GM12865 (cell line): Measurements from ENCODE around the gene ZNF608.
A peak's percentile ranks its signal among the peaks of the same experiment; 100 is the strongest.

Source experiments
- DNase-seq: peaks from one replicate; pipeline ENCODE4 v3.0.0; 2010; ENCODE audit warnings: low read depth
- H3K4me3 ChIP-seq: 2 replicates; pipeline ENCODE4 v1.5.1; 2011; ENCODE audit warnings: mild to moderate bottlenecking, low read depth, low read length, control low read depth
- TF ChIP-seq, protein P1 (sequence below): IDR thresholded peaks from 2 replicates; pipeline ENCODE4 v1.5.1; 2011; ENCODE audit warnings: low read length, control low read depth, low read depth, inconsistent platforms; ENCODE audit not compliant: insufficient read depth; ENCODE audit errors: missing control alignments

Gene ZNF608

DNA sequence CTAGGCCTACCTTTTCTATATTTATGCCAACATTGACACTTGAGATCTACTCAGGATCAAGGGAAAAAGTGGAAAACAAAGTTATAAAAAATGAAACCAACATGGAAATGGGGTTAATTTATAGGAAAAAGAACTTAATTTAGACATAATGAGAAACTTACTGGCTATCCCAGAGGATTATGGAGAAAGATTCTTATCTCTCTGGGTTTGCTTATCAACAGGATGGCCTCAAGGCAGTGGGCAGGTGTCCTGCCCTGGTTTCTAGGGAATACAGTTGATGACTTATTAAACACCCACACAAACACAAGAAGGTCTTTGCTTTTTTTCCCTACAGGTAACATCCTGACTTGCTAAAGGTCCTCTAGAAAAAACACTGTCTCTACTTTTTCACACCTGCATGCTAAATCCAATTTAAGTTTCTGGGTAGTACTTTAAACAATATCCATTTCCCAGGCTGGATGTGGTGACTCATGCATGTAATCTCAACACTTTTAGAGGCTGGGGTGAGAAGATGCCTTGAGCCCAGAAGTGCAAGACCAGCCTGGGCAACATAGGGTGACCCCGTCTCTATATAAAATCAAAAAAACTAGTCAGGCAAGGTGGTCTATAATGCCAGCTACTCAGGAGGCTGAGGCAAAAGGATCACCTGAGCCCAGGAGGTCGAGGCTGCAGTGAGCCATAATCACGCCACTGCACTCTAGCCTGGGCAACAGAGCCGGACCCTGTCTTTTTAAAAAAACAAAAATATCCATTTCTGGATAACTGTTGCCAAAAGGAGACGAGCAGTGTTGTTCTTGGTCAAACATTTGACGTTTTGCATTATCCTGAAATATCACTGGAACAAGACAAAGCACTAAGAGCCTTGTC is 6.6 kb upstream of the ZNF608 start:
- no peak overlapping the region for H3K4me3 ChIP-seq
- DNase-seq: no peak
- TF ChIP-seq, protein P1, sequence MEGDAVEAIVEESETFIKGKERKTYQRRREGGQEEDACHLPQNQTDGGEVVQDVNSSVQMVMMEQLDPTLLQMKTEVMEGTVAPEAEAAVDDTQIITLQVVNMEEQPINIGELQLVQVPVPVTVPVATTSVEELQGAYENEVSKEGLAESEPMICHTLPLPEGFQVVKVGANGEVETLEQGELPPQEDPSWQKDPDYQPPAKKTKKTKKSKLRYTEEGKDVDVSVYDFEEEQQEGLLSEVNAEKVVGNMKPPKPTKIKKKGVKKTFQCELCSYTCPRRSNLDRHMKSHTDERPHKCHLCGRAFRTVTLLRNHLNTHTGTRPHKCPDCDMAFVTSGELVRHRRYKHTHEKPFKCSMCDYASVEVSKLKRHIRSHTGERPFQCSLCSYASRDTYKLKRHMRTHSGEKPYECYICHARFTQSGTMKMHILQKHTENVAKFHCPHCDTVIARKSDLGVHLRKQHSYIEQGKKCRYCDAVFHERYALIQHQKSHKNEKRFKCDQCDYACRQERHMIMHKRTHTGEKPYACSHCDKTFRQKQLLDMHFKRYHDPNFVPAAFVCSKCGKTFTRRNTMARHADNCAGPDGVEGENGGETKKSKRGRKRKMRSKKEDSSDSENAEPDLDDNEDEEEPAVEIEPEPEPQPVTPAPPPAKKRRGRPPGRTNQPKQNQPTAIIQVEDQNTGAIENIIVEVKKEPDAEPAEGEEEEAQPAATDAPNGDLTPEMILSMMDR: no peak

DNA sequence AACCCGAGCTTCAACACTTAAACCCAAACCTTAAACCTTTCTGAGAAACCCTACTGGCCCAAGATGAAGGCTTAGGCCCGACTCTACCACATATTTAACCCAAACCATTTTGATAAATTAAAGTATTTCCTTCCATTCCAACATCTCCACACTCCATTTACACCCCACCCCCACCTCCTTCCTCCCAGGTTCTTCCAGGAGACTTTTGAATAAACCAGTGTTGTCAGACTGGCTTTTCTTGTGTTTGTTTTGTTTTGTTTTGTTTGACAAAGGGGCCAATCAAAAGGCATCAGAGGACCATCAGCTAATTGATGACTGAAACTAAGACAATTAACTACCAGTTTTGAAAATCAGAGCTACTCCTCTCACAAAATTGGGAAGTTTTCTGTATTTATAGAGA is 4.6 kb upstream of the ZNF608 start:
- H3K4me3 ChIP-seq: no peak overlapping the region
- TF ChIP-seq, protein P1: no peak

GRCh38 chr5:124748687-124749594 is 2.5 kb upstream of the ZNF608 start:
- peak overlapping the region; percentile 95 for H3K4me3 ChIP-seq
- TF ChIP-seq, protein P1: no peak
- peak; percentile 96 for DNase-seq

More for the DNA sequence above, 4.6 kb upstream of the ZNF608 start:
- no peak for DNase-seq

GRCh38 chr5:124747791-124748686 is 1.6 kb upstream of the ZNF608 start:
- TF ChIP-seq, protein P1: no peak
- peak; percentile 81 for DNase-seq
- H3K4me3 ChIP-seq: peak overlapping the region; percentile 95

DNA sequence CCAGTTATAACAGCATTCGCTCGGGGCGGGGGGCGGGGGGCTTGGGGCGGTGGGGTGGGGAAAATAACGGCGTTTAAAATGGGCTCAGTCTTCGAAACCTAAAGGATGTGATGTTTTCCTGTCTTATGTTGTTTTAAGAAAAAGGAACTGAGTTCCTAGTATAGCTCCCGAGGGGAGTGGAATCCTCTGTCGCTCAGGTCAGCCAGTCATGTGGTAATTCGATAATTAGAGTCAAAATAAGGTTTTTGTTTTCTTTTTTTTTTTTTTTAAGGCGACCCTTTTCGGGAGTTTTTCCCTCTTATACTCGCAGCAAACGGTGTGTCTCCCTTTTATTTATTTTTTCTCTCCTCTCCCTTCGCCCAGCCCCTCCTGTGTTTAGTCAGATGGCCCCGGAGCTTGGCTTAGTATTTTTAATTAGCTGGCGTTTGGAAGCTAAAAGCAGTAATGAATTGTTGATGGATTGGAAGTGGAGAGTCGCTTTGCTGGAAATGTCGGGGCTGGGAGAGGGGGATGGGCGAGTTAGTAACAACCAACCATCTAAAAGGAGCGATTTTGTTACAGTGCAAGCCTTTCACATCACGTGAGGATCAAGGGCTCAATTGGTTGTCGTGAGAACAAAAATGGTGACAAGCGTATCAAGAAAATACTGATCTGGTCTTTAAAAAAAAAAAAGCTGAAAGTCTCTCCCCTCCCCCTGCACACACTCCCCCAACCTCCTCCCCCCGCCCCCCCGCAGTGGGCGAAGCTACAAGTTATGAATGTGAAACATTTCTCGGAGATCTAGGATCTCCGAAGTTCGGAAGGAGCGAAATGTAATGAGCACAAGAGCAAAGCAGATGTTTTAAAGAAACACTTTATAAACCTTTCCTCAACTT is 714 bp upstream of the ZNF608 start:
- TF ChIP-seq, protein P1: no peak
- peak overlapping the region; percentile 95 for H3K4me3 ChIP-seq
- DNase-seq: peak; percentile 96
